NB4 (cell line): ENCODE data around the gene RPL22.

Source experiments
- POLR2A ChIP-seq: IDR thresholded peaks from 2 replicates; pipeline ENCODE4 v1.6.1; 2011; ENCODE audit warnings: mild to moderate bottlenecking; ENCODE audit not compliant: insufficient read length; ENCODE audit errors: extremely low read depth
- TF ChIP-seq, protein P1 (sequence below): IDR thresholded peaks from one replicate; pipeline ENCODE4 v1.5.1; 2012; ENCODE audit warnings: low read depth, low read length

DNA sequence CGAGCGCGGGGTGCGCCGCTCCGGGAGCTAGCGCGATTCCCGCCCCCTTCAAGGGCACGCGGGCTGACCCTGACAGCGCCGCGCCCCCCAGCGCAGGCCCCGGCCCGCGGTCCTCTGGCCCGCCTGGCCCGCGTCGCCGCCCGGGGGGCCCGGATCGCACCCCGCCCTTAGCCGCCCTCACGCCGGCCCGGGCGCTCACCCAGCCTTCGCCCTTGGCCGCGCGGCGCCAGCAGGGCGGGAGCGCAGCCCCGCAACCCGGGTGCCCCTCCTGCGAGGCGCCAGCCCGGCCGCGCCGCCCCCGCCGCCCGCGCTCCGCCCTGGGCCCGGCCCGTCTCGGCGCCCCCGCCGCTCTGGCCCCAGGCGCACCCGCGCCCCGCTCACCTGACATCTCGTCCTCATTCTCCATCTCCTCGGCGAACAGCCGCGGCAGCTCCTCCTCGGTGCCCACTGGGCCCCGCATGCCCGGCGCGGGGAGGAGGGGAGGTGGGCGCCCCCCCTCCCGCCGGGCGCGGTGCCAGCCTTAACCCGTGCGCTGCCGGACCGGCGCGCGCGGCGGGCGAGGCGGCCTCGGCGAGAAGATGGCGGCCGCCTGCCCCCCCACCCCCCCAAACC, 19.7 kb downstream of the RPL22 start:
- TF ChIP-seq, protein P1, sequence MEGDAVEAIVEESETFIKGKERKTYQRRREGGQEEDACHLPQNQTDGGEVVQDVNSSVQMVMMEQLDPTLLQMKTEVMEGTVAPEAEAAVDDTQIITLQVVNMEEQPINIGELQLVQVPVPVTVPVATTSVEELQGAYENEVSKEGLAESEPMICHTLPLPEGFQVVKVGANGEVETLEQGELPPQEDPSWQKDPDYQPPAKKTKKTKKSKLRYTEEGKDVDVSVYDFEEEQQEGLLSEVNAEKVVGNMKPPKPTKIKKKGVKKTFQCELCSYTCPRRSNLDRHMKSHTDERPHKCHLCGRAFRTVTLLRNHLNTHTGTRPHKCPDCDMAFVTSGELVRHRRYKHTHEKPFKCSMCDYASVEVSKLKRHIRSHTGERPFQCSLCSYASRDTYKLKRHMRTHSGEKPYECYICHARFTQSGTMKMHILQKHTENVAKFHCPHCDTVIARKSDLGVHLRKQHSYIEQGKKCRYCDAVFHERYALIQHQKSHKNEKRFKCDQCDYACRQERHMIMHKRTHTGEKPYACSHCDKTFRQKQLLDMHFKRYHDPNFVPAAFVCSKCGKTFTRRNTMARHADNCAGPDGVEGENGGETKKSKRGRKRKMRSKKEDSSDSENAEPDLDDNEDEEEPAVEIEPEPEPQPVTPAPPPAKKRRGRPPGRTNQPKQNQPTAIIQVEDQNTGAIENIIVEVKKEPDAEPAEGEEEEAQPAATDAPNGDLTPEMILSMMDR, result no peak
- no peak for TF ChIP-seq POLR2A
